HG03025 (cell line): ENCODE measurements around the gene HNF4A.

Experiments used
- ATAC-seq: cut with Tn5 transposase; IDR thresholded peaks from one replicate; pipeline ENCODE4 v1.9.1; 2021; ENCODE audit warnings: mild to moderate bottlenecking, moderate library complexity; ENCODE audit not compliant: unreplicated experiment, low FRiP score

Gene HNF4A

DNA sequence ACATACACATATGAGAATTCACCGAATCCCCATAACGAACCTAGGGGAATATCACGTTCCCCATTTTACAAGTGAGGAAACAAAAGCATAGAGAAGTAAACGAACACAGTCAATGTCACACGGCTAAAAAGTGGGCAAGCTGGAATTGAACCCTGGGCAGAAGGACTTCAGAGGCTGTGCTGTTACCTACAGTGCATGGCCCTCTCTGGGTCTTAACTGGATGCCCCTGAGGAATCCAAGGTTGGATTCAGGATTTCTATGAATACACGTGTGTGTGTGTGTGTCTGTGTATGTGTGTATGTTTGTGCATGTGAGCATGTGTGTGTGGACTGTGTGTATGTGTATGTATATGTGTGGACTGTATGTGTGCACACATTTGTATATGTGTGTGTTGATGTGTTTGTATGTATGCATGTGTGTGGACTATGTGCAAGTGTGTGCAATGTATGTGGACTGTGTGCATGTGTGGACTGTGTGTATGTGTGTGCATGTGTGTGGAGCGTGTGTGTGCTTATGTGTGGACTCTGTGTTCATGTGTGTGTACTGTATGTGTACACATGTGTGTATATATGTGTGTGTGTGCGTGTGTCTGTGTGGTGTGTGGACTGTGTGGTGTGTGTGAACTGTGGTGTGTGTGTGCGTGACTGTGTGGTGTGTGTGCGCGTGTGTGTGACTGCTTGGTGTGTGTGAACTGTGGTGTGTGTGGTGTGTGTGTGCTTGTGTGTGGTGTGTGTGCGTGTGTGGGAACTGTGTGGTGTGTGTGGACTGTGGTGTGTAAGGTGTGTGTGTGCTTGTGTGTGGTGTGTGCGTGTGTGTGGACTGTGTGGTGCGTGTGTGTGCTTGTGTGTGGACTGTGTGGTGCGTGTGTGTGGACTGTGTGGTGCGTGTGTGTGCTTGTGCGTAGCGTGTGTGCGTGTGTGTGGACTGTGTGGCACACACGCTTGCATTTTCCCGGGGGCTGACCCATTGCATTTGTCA lies 49.0 kb downstream of the HNF4A start:
- ATAC-seq: no peak

DNA sequence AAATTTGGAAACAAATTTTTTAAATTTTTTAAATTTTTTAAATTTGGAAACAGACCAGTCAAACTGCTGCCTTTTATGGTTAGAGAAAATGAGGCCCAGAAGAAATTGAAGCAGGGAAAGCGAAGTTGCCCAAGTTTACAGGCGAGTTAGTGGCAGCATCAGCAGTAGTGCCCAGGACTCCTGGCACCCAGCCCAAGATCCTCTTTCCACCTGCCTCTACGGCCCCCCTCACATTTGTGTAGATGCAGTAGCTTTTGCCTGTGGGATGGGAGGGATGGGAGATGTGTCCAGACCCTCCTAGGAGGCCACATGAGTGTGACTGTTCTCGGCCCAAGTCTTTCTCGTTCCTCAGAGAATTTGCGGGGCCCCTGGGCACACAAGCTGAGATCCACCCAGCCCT lies 49.8 kb downstream of the HNF4A start:
- ATAC-seq: no peak

DNA sequence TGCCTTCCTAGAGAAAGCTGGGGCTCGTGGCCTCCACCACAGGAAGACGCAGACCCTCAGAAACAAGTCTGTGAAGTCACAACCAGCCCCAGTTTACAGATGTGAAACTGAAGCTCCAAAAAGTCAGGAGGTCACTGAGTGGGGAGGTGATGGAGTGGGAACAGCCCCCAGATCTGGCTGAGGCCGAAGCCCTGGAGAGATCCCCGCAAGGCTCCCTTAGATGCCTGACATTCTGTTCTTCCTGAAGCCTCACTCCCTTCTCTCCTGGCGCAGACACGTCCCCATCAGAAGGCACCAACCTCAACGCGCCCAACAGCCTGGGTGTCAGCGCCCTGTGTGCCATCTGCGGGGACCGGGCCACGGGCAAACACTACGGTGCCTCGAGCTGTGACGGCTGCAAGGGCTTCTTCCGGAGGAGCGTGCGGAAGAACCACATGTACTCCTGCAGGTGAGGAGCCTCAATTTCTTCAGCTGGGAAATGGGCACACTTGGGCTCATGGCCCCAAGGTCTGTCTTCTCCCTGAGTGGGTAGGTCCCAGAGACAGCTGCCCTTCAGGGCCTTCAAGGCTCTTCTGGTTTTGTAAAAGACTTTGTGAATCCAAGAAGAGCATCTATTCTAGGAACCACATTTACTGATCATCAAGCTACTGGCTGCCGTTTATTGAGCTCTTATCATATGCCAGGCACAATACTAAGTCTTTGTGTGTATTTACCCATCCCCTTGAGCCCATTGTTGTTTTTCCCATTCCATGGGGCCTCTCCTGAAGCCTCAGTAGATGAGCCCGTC lies 50.5 kb downstream of the HNF4A start:
- no peak for ATAC-seq

DNA sequence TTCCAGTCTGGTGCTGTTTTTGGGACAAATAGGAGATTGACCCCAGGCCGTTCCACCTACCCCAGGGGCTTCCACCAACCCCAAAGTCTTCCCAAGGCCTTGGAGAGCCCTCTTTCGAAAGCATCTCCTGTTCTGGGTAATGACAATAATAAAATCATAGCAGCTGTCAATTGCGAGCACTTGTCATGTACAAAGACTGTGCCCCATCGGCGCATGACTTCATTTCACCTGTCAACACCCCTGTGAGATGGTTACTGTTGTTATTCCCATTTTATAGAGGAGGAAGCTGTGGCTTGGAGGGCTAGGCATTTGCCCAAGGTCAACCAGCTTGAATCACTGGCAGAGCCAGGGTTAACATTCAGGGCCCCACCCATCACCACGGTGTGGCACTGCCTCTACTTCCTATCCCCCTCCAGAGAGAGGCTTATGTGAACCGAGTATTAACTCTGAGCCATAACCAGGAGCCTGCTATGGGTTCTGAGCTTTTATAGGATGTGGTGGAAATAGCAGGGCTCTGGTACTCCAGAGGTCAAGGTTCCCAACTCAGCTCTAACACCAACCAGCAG lies 51.2 kb downstream of the HNF4A start:
- ATAC-seq: no peak

DNA sequence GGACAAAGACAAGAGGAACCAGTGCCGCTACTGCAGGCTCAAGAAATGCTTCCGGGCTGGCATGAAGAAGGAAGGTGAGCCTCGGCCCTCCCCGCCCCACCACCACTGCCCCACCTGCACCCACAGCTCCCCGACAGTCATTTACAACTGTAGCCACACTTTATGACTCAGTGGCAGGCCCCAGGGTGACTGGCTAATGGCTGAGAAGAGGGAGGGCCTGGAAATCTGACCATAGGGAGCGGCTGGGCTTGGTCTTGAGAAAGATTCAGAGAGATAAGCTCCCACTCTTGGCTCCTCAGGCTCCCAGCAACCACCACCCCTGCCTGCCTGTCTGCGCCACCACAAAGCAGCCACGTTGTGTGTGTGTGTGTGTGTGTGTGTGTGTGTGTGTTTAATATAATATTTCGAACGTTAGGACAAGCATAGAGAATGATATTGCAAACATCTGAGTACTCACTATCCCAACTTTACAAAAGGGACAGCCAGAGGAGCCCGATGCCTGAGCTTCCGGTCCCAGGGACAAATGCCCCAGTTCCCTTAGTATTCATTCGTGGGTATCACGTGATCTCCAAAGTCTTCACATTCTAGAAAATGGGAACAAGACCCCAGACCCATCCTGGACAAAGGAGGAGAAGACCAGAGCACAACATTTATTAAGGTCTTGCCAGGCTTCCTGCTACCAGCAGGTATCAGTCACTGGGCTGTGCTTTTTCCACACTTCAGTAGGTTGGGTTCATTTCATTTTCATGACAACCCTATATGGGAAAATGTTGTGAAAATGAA lies 52.1 kb downstream of the HNF4A start:
- ATAC-seq: no peak

DNA sequence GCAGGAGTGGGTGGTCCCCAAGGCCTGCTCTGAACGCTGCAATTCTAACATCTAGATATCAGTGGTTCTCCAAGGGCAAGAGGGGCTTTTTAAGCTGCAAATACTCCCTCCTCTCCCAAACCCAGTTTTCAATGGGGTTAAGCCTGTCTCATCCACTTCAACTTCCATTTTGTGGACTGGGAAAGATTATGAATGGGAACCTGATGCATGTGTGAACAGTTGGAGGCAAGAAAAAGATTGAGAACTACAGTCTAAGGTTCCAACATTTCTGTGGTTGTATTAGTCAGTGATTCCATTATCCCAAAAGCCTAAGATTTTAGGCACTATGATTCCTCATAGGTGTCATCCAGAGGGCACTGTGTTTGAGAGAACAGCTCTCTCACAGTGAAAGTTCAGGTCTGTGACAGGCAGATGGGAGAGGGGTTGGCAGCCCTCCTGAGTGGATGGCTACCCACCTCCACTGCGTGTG lies 53.7 kb downstream of the HNF4A start:
- ATAC-seq: no peak

DNA sequence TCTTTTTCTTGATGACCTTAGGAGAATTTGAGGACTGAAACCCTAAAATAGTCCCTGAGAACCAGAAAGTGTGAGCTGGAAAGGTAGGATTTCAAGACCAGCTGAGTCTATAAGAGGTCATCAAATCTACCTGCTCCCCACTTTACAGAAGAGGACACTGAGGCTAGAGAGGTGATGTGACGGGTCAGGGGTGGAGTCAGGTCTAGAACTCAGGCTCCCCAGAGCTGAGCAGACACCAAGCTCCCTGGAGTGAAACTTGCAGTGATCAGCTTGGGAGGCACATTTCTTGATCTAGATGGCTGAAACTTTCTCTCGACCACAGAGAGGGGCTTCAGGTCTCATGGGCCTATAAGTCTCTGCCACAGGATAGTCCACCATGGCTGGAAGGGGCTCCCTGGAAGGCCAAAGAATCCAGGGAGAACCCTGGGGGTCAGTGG lies 55.1 kb downstream of the HNF4A start:
- ATAC-seq: no peak

DNA sequence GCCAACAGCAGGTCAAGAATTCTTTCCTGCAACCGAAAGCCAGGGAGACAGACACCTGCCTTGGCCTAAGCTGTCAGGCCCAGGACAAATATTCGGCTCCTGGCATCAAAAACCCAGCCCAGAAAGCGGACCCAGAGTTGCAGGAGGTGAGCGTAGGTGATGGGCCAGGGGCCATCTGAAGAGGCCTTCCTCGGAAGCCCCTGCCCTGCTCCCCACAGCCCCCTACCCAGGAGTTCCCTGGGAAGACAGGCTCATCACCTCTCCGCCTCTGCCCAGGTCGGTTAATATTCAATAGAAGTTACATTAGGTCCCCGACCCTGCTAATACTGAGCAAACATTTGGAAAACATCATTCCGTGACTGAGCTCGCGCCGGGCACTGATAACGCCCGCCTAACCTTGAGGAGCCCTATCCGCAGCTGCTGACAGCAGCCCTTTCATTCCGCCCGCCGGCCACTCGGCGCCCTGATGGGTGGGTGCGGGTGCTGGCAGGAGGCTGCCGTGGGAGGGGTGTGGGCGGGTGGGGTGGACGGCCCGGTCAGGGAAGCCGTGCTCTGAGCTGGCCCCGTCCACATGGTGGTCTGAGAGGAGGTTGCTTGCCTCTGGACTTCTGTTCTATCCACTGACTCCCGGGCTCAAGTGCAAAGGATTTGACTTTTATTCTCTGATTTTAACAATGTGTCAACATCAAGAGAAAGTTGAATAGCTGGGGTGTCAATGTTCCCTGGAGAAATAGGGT lies 55.7 kb downstream of the HNF4A start:
- ATAC-seq: no peak

DNA sequence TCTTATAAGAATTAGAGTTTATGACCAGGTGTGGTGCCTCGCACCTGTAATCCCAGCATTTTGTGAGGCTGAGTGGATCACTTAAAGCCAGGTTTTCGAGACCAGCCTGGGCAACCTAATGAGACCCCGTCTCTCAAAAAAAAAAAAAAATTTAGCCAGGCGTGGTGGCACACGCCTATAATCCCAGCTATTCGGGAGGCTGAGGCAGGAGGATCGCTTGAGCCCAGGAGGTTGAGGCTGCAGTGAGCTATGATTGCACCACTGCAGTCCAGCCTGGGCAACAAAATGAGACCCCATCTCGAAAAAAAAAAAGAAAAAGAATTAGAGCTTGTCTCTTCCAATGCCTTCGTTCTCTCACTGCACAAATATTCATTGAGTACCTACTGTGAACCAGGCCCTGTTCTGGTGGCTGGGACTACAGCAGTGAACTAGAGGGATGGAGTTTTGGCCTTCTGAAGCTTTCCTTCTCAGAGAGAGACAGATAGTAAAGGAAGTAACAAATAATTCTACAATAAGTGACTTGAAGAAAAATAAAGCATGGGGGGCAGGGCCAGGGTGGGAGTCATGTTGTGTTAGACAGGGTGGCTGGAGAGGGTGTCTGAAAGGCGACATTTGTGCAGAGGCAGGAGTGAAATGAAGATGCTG lies 56.4 kb downstream of the HNF4A start:
- no peak for ATAC-seq

DNA sequence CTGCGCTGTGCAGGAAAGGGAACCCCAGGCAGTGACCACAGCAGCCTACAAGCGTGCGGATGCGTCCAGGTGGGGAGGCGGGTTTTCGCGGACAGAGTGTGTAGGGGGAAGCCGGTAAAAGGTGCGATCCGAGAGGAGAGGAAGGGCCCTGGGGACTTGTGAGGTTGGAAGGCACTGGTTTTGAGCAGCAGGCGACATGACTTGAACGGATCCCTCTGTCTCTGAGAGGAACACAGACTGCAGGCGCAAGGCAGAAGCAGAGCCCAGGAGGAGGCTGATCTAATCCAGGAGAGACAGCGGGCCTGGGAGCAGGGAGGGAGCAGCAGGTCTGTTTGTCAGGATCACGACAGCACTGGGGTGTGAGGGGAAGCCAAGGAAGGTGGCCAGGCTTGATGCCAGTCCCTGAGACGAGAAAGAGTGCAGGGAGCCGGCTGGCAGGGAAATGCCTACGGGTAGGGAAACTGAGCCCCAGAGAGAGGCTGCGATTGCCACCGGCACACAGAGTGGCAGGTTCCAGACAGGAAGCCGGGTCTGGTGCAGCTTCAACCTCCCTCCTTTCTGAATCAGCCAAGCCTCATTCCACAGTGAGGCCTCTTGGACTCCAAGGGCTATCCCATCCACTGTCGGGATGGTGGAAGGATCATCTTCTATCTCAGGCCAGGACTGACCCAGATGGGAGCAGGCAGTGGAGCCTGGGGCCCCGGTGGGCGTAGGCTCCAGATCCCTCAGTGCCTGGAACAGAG lies 57.1 kb downstream of the HNF4A start:
- ATAC-seq: no peak

DNA sequence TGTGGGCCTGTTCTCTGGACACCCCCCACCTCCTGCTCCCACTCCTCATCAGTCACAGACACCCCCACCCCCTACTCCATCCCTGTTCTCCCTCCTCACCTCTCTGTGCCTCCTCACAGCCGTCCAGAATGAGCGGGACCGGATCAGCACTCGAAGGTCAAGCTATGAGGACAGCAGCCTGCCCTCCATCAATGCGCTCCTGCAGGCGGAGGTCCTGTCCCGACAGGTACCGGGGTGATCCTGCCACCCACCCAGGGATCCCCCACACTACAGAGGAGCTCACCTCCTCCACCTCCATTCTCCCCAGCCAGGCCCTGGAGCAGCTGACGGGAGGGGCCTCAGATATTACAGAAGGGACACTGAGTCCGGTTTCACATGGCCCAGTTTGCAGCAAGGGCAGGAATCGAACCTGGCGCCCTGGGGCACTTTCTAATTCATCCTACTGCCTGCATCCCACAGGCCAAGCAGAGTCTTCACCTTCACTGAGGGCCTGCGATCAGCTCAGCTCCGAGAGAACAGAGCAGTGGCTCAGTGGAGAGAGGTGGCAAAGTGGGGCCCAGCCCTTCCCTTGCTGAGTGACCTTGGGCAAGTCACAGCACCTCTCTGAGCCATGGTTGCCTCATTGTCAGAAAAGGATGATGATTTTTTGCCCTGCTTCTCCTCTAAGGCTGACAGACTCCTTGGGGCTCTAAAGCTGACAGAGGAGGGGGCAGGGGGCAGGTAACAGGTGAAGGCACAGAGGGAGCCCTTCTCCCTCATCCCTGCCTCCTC lies 58.3 kb downstream of the HNF4A start:
- ATAC-seq: no peak

DNA sequence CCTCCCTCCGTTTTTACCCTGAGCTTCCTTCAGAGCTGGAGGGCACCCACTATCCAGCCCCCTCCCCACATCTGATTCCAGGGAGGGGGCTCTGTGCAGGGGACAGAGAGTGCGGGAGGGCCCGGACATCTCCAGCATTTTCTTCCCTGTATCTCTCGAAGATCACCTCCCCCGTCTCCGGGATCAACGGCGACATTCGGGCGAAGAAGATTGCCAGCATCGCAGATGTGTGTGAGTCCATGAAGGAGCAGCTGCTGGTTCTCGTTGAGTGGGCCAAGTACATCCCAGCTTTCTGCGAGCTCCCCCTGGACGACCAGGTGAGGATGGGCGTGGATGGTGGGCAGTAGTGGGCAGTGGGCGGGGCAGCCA lies 58.8 kb downstream of the HNF4A start:
- ATAC-seq: no peak

DNA sequence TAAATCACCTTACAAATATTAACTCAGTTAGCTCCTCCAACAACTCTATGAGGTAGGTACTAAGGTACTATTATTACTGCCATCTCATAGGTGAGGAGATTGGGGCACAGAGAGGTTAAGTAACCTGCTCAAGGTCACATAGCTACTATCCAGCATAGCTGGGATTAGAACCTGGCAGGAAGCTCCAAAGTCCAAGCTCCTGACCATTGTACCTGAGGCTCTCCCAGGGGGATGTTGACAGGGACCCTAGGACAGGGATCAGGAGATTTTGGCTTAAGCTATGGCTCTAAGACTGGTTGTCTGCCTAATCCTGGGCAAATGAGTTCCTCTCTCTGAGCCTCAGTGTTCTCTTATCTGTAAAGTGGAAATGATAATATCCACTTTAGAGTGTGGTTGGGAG lies 59.3 kb downstream of the HNF4A start:
- no peak for ATAC-seq

DNA sequence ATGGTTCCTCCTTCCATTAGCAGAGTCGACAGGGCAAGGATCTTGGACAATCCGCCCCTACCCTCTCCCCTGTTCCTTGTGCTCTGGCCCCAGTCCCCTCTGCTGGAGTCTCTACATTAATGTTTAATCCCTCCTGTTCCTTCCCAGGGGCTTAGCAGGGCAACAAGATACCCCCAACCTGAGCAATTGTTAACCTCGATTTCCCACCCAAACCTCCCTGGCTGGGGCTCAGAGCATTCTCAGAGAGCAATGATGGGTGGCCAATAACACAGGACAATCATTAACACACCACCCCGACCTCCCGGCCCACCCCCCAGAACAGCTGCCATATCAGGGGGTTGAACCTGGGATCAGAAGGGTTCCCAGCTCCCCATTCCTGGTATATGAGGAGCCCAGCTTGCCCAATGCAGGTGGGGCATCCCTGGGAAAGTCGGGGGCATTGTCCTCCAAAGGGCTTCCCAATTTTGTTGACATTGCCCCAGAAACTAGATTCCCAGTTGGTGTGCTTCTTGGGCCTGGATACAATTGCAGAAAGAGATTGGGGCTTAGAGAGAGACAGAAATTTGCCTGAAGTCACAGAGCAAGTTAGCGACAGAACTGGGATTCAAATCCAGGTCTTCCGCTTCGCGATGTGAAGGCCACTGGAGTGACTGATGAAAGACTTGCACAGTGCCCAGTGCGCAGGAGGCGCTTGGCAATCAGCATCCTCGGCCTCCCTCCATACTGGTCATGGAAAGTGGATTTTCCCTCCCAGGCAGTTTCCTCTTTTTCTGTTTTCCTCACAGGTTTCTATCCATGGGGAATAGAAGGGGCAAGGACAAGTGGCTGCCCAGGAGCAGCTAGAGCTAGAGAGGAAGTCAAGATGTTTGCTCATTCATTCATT lies 60.6 kb downstream of the HNF4A start:
- no peak for ATAC-seq

DNA sequence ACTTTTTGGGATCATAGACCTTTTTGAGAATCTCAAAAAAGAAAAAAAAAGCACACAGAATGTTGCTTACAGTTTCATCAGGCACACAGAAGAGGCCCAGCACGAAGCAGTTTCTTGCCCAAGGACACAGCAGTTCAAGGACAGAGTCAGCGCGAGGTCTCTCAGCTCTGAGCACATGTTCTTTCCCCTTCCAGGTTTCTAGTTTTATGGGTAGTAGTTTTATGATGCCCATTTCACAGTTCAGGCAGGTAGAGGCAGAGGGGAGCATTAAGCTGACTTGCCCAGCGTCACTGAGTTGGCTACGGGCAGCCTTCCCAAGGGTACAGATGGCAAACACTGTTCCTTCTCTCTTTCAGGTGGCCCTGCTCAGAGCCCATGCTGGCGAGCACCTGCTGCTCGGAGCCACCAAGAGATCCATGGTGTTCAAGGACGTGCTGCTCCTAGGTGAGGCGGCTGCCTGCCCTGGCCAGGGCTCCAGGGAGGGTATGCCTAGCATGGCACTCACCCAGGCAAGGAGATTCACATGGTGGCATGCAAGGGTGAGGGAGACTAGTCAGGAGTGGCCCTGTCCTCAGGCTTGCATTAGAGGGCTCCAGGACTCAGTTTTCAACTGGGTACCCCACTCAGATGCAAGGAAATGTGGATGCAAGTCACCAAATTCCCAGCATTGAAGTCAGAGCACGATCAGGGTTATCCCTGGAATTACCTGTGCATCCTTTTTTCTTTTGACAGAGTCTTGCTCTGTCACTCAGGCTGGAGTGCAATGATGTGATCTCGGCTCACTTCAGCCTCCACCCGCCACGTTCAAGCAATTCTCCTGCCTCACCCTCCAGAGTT lies 62.8 kb downstream of the HNF4A start:
- ATAC-seq: no peak
